Activated naive CD8-positive, alpha-beta T cell treated with anti-CD3 and anti-CD28 coated beads, Interleukin-2, amount 10 ng/mL, durations not matched to agents 7 days and 5 days (primary cell): ENCODE data around the gene TOB1. TPM values are rescaled to one million over a fixed set of nuclear protein-coding genes. Genes with fewer than 3 reads are reported as not detected.
"Not testable (repeated sequence)": the region's sequence is repeated elsewhere in the genome, so short reads cannot be mapped to it uniquely, and the experiment has no call there.

Experiments used
- ATAC-seq: fragments of 150-1000 bp; cut with Tn5 transposase; one replicate; pipeline ENCODE4 v1.10.0; 2021; ENCODE audit warnings: low read depth, moderate library complexity
- POLR2A ChIA-PET: fragments of 350-600 bp; sonication (Branson Sonifier 250); formaldehyde crosslinking; loops from one replicate; lab custom pipeline; 2021; ENCODE audit warnings: antibody characterized with exemption; lab: Charles Lee
- DNase-seq: peaks from one replicate; pipeline ENCODE4 v3.0.0; 2021
- H3K27ac Mint-ChIP-seq: one replicate; pipeline ENCODE4 v1.8.0; 2022; ENCODE audit warnings: mild to moderate bottlenecking, mixed read lengths
- H3K27me3 Mint-ChIP-seq: one replicate; pipeline ENCODE4 v1.8.0; 2022; ENCODE audit warnings: mild to moderate bottlenecking, moderate library complexity, mixed read lengths
- H3K36me3 Mint-ChIP-seq: one replicate; pipeline ENCODE4 v1.8.0; 2021; ENCODE audit warnings: mild to moderate bottlenecking, mixed read lengths
- H3K4me1 Mint-ChIP-seq: one replicate; pipeline ENCODE4 v1.8.0; 2021; ENCODE audit warnings: mixed read lengths
- H3K4me3 Mint-ChIP-seq: one replicate; pipeline ENCODE4 v1.8.0; 2022; ENCODE audit warnings: mild to moderate bottlenecking, moderate library complexity, mixed read lengths
- H3K9me3 Mint-ChIP-seq: one replicate; pipeline ENCODE4 v1.8.0; 2021; ENCODE audit warnings: mixed read lengths
- total RNA-seq, 2 experiments: library from RNA; stranded (reverse); gene quantifications; one replicate each; pipeline ENCODE4 v1.2.3, GENCODE V29; 2021

Gene TOB1
- total RNA-seq, 2 experiments from 2014 or later: 54.9 to 56.6 TPM

- Mint-ChIP-seq H3K36me3 (peaks cover 19% of the 10 kb centered on the region), H3K27ac (no peak overlapping the region), H3K4me1 (peaks cover 16% of the 10 kb centered on the region)
Measured at GRCh38 chr17:50861822-50862528, 4.2 kb downstream of the TOB1 start.

GRCh38 chr17:50861334-50861676 is 4.8 kb downstream of the TOB1 start:
- H3K27ac Mint-ChIP-seq: no peak overlapping the region
- DNase-seq (no peak), ATAC-seq (no peak)
- no peaks in the 10 kb centered on the region for H3K27me3 Mint-ChIP-seq
- H3K4me3 Mint-ChIP-seq: no peak overlapping the region
- POLR2A ChIA-PET: interaction anchor here (1.1 to 2.3 kb wide), 5 partner anchors 9 to 94 kb away, joined by 3 to 8 read pairs (median 4); no protein-coding TSS in a partner anchor
- peaks cover 19% of the 10 kb centered on the region for H3K36me3 Mint-ChIP-seq
- H3K4me1 Mint-ChIP-seq: peaks cover 16% of the 10 kb centered on the region
- no peaks in the 10 kb centered on the region for H3K9me3 Mint-ChIP-seq

More at GRCh38 chr17:50861822-50862528, 4.2 kb downstream of the TOB1 start:
- no peak for ATAC-seq
- POLR2A ChIA-PET: interaction anchor here (1.4 to 2.3 kb wide), 2 partner anchors 9 to 10 kb away, joined by 5 to 8 read pairs; no protein-coding TSS in a partner anchor
- DNase-seq: no peak
- H3K4me3 Mint-ChIP-seq: no peak overlapping the region
- H3K9me3 Mint-ChIP-seq: no peaks in the 10 kb centered on the region
- H3K27me3 Mint-ChIP-seq: no peaks in the 10 kb centered on the region

- ATAC-seq, H3K27ac Mint-ChIP-seq, H3K27me3 Mint-ChIP-seq, DNase-seq, H3K4me3 Mint-ChIP-seq, H3K9me3 Mint-ChIP-seq: not testable (repeated sequence)
- H3K36me3 Mint-ChIP-seq: peaks cover 17% of the 10 kb centered on the region
- POLR2A ChIA-PET: interaction anchor here (1.5 kb wide), 1 partner anchor 86 kb away, joined by 5 read pairs; no protein-coding TSS in a partner anchor
- peaks cover 15% of the 10 kb centered on the region for H3K4me1 Mint-ChIP-seq
Measured at GRCh38 chr17:50859727-50860126, 6.4 kb downstream of the TOB1 start.

GRCh38 chr17:50858486-50859225 is 7.5 kb downstream of the TOB1 start:
- Mint-ChIP-seq H3K4me3 (no peak overlapping the region), H3K27ac (no peak overlapping the region), H3K9me3 (no peaks in the 10 kb centered on the region), H3K36me3 (peaks cover 17% of the 10 kb centered on the region), H3K27me3 (peaks cover 7% of the 10 kb centered on the region), H3K4me1 (peaks cover 10% of the 10 kb centered on the region)
- POLR2A ChIA-PET: interaction anchor here (1.5 kb wide), 1 partner anchor 87 kb away, joined by 5 read pairs; no protein-coding TSS in a partner anchor
- ATAC-seq: no peak
- no peak for DNase-seq

- H3K9me3 Mint-ChIP-seq: no peaks in the 10 kb centered on the region
- POLR2A ChIA-PET: interaction anchor here (2.0 kb wide), 1 partner anchor 10 kb away, joined by 22 read pairs; the partner anchor contains the start of gene TOB1
- H3K27ac Mint-ChIP-seq: no peak overlapping the region
- H3K36me3 Mint-ChIP-seq: peaks cover 2% of the 10 kb centered on the region
- H3K4me1 Mint-ChIP-seq: peaks cover 12% of the 10 kb centered on the region
- ATAC-seq: no peak
- DNase-seq: no peak
- peaks cover 7% of the 10 kb centered on the region for H3K27me3 Mint-ChIP-seq
- no peak overlapping the region for H3K4me3 Mint-ChIP-seq
Measured at GRCh38 chr17:50856431-50856830, 9.7 kb downstream of the TOB1 start.

- POLR2A ChIA-PET: interaction anchor here (1.0 to 2.0 kb wide), 2 partner anchors 10 to 61 kb away, joined by 3 to 22 read pairs; partner anchors contain the start of gene TOB1
- Mint-ChIP-seq H3K27ac (no peak overlapping the region), H3K4me1 (peaks cover 12% of the 10 kb centered on the region), H3K27me3 (peaks cover 7% of the 10 kb centered on the region), H3K9me3 (no peaks in the 10 kb centered on the region), H3K4me3 (no peak overlapping the region), H3K36me3 (no peaks in the 10 kb centered on the region)
- DNase-seq (no peak), ATAC-seq (no peak)
Measured at GRCh38 chr17:50855708-50856330, 10.3 kb downstream of the TOB1 start.

GRCh38 chr17:50853781-50854180 is 12.4 kb downstream of the TOB1 start:
- no peak overlapping the region for H3K4me3 Mint-ChIP-seq
- H3K27ac Mint-ChIP-seq: no peak overlapping the region
- POLR2A ChIA-PET: interaction anchor here (2.8 to 3.9 kb wide), 4 partner anchors 10 to 95 kb away, joined by 12 to 91 read pairs (median 19); partner anchors contain the start of gene TOB1
- H3K4me1 Mint-ChIP-seq: peaks cover 12% of the 10 kb centered on the region
- H3K27me3 Mint-ChIP-seq: peaks cover 7% of the 10 kb centered on the region
- H3K9me3 Mint-ChIP-seq: no peaks in the 10 kb centered on the region
- DNase-seq (no peak), ATAC-seq (no peak)
- no peaks in the 10 kb centered on the region for H3K36me3 Mint-ChIP-seq

- DNase-seq (no peak), ATAC-seq (no peak)
- H3K4me3 Mint-ChIP-seq: no peak overlapping the region
- H3K4me1 Mint-ChIP-seq: peaks cover 12% of the 10 kb centered on the region
- no peaks in the 10 kb centered on the region for H3K36me3 Mint-ChIP-seq
- no peaks in the 10 kb centered on the region for H3K9me3 Mint-ChIP-seq
- POLR2A ChIA-PET: interaction anchor here (0.6 to 3.9 kb wide), 10 partner anchors 8 to 271 kb away, joined by 3 to 91 read pairs (median 8); partner anchors contain the start of gene TOB1
- H3K27me3 Mint-ChIP-seq: peaks cover 9% of the 10 kb centered on the region
- peak overlapping the region; percentile 87 for H3K27ac Mint-ChIP-seq
Measured at GRCh38 chr17:50853015-50853615, 13.0 kb downstream of the TOB1 start.

GRCh38 chr17:50850640-50851039 is 15.5 kb downstream of the TOB1 start:
- H3K27ac Mint-ChIP-seq: no peak overlapping the region
- no peak overlapping the region for H3K4me3 Mint-ChIP-seq
- POLR2A ChIA-PET: interaction anchor here (3.9 kb wide), 1 partner anchor 16 kb away, joined by 91 read pairs; the partner anchor contains the start of gene TOB1
- ATAC-seq (no peak), DNase-seq (no peak)
- peaks cover 9% of the 10 kb centered on the region for H3K27me3 Mint-ChIP-seq
- H3K4me1 Mint-ChIP-seq: peaks cover 12% of the 10 kb centered on the region
- H3K9me3 Mint-ChIP-seq: no peaks in the 10 kb centered on the region
- H3K36me3 Mint-ChIP-seq: no peaks in the 10 kb centered on the region

GRCh38 chr17:50848711-50849110 is 17.4 kb downstream of the TOB1 start:
- no peaks in the 10 kb centered on the region for H3K36me3 Mint-ChIP-seq
- H3K4me3 Mint-ChIP-seq: no peak overlapping the region
- H3K9me3 Mint-ChIP-seq: no peaks in the 10 kb centered on the region
- no peak overlapping the region for H3K27ac Mint-ChIP-seq
- ATAC-seq (no peak), DNase-seq (no peak)
- peaks cover 2% of the 10 kb centered on the region for H3K27me3 Mint-ChIP-seq
- POLR2A ChIA-PET: interaction anchor here (0.9 kb wide), 1 partner anchor 66 kb away, joined by 3 read pairs; no protein-coding TSS in a partner anchor
- H3K4me1 Mint-ChIP-seq: peaks cover 12% of the 10 kb centered on the region

- Mint-ChIP-seq H3K9me3 (no peaks in the 10 kb centered on the region), H3K27me3 (peaks cover 2% of the 10 kb centered on the region), H3K27ac (no peak overlapping the region), H3K4me3 (no peak overlapping the region), H3K4me1 (peaks cover 12% of the 10 kb centered on the region), H3K36me3 (no peaks in the 10 kb centered on the region)
- ATAC-seq: no peak
- DNase-seq: no peak
- POLR2A ChIA-PET: interaction anchor here (0.9 kb wide), 1 partner anchor 65 kb away, joined by 3 read pairs; no protein-coding TSS in a partner anchor
Measured at GRCh38 chr17:50848039-50848438, 18.1 kb downstream of the TOB1 start.

GRCh38 chr17:50847566-50847965 is 18.6 kb downstream of the TOB1 start:
- Mint-ChIP-seq H3K4me1 (peaks cover 10% of the 10 kb centered on the region), H3K9me3 (no peaks in the 10 kb centered on the region), H3K4me3 (no peak overlapping the region), H3K27me3 (peaks cover 2% of the 10 kb centered on the region), H3K27ac (no peak overlapping the region), H3K36me3 (no peaks in the 10 kb centered on the region)
- no peak for DNase-seq
- no peak for ATAC-seq
- POLR2A ChIA-PET: no interaction called here
